Natural killer cell treated with Interleukin-12 subunit alpha and Interleukin-12 subunit beta and Interleukin-15 and Interleukin-18, amount 100 ng/mL, for 72 hours (primary cell): Measurements from ENCODE around the gene SRRM3. TPM values are rescaled to one million over a fixed set of nuclear protein-coding genes. Genes with fewer than 3 reads are reported as not detected.
A peak's percentile ranks its signal among the peaks of the same experiment; 100 is the strongest.

Experiments
- ATAC-seq, 2 donors: fragments of 150-1000 bp; cut with Tn5 transposase in 1 of 2; sonication (Bioruptor Pico), chemical (Tn5 transposase) in 1 of 2; 2 replicates each; pipeline ENCODE4 v1.10.0; 2021
- DNase-seq: peaks from one replicate; pipeline ENCODE4 v3.0.0; 2022; ENCODE audit warnings: low spot score
- H3K27ac Mint-ChIP-seq, 2 donors: 1 replicate in 1 of 2; 2 replicates in 1 of 2; pipeline ENCODE4 v1.8.0; 2022; ENCODE audit warnings: mixed read lengths in 2 of 2, mild to moderate bottlenecking in 1 of 2, moderate library complexity in 1 of 2
- H3K27me3 Mint-ChIP-seq, 2 donors: 1 replicate in 1 of 2; 2 replicates in 1 of 2; pipeline ENCODE4 v1.8.0; 2022; ENCODE audit warnings: mixed read lengths in 2 of 2
- H3K36me3 Mint-ChIP-seq: one replicate; pipeline ENCODE4 v1.8.0; 2022; ENCODE audit warnings: mixed read lengths
- H3K4me1 Mint-ChIP-seq, 2 donors: 1 replicate in 1 of 2; 2 replicates in 1 of 2; pipeline ENCODE4 v1.8.0; 2022; ENCODE audit warnings: low read depth in 2 of 2, mixed read lengths in 2 of 2, mild to moderate bottlenecking in 1 of 2
- H3K4me3 Mint-ChIP-seq: one replicate; pipeline ENCODE4 v1.8.0; 2022; ENCODE audit warnings: mixed read lengths
- H3K9me3 Mint-ChIP-seq: 2 replicates; pipeline ENCODE4 v1.8.0; 2022; ENCODE audit warnings: mixed read lengths
- total RNA-seq, 2 donors: library from RNA; stranded (reverse); gene quantifications; one replicate each; pipeline ENCODE4 v1.2.3, GENCODE V29; 2022

SRRM3 gene
- total RNA-seq, 2 donors from 2014 or later, result not detected

DNA sequence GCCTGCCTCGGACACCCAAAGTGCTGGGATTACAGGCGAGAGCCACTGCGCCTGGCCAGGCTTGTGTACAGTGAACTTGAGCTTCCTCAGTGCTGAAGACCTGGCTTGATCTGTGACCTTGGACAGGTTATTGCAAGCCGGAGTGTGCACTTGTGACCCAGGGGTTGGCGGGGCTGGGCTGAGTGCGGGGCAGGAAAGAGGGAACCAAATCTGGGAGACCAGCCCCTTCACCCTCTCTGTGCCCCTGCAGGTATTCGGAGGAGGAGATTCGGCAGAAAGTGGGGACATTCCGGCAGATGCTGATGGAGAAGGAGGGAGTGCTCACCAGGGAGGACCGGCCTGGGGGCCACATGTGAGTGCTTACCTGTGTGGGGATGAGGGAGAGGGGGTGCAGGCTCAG, 46.2 kb downstream of the SRRM3 start:
- Mint-ChIP-seq H3K27ac (no peak overlapping the region), H3K27me3 (peaks cover 0 to 4% of the 10 kb centered on the region in 2 donors), H3K36me3 (no peaks in the 10 kb centered on the region), H3K4me3 (no peak overlapping the region), H3K4me1 (no peaks in the 10 kb centered on the region), H3K9me3 (no peaks in the 10 kb centered on the region)
- ATAC-seq (no peak), DNase-seq (no peak)

- no peaks in the 10 kb centered on the region for H3K4me1 Mint-ChIP-seq
- H3K27ac Mint-ChIP-seq, result no peak overlapping the region
- no peaks in the 10 kb centered on the region for H3K9me3 Mint-ChIP-seq
- no peaks in the 10 kb centered on the region for H3K36me3 Mint-ChIP-seq
- no peak overlapping the region for H3K4me3 Mint-ChIP-seq
- peaks cover 1 to 5% of the 10 kb centered on the region in 2 donors for H3K27me3 Mint-ChIP-seq
- ATAC-seq (no peak), DNase-seq (no peak)
These were observed 50.3 kb downstream of the SRRM3 start for GRCh38 chr7:76252021-76252420.

DNA sequence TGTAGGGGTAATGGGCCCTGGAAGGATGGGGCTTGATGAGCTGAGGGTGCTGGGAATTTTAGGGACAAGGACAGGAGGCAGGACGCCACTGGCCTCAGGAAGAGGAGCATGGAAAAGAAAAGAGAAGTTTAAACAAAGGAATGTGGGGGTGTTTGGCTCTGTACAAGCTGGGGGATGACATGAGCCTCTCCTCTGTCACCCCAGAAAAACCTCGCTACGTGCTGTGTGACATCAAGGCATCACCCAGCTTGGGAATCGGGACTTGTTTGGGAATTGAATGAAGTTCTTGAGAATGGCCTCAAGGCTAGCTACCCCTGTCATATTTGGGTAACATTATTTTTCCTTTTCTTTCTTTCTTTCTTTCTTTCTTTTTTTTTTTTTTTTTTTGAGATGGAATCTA, 53.1 kb downstream of the SRRM3 start:
- H3K4me3 Mint-ChIP-seq, result no peak overlapping the region
- H3K36me3 Mint-ChIP-seq, result no peaks in the 10 kb centered on the region
- peaks cover 0 to 3% of the 10 kb centered on the region in 2 donors for H3K4me1 Mint-ChIP-seq
- no peak for DNase-seq
- no peak overlapping the region for H3K27ac Mint-ChIP-seq
- peaks cover 12% of the 10 kb centered on the region in 2 donors for H3K27me3 Mint-ChIP-seq
- no peak for ATAC-seq
- H3K9me3 Mint-ChIP-seq, result no peaks in the 10 kb centered on the region

DNA sequence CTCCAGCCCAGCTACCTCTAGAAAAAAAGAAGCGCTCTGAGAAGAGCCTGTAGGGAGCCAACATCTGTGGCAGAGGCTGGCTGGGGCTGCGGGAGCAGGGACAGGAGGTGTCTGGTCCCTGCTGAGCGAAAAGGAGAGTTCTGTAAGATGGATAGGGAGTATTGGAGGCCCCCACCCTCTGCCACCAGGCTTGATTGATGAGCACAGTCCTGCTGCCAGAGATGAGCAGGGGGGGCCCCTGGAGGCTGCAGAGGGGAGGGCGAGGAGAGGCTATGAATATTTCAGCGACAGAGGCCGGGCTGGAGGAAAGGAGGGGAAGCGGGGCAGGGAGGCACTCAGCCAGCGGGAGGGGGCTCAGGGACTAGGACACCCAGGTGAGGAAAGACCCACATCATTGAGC, 56.3 kb downstream of the SRRM3 start:
- no peak overlapping the region for H3K4me3 Mint-ChIP-seq
- H3K27ac Mint-ChIP-seq, result no peak overlapping the region
- ATAC-seq (no peak), DNase-seq (no peak)
- no peaks in the 10 kb centered on the region for H3K9me3 Mint-ChIP-seq
- H3K4me1 Mint-ChIP-seq, result peaks cover 0 to 8% of the 10 kb centered on the region in 2 donors
- H3K27me3 Mint-ChIP-seq, result peaks cover 12 to 17% of the 10 kb centered on the region in 2 donors
- H3K36me3 Mint-ChIP-seq, result no peaks in the 10 kb centered on the region

DNA sequence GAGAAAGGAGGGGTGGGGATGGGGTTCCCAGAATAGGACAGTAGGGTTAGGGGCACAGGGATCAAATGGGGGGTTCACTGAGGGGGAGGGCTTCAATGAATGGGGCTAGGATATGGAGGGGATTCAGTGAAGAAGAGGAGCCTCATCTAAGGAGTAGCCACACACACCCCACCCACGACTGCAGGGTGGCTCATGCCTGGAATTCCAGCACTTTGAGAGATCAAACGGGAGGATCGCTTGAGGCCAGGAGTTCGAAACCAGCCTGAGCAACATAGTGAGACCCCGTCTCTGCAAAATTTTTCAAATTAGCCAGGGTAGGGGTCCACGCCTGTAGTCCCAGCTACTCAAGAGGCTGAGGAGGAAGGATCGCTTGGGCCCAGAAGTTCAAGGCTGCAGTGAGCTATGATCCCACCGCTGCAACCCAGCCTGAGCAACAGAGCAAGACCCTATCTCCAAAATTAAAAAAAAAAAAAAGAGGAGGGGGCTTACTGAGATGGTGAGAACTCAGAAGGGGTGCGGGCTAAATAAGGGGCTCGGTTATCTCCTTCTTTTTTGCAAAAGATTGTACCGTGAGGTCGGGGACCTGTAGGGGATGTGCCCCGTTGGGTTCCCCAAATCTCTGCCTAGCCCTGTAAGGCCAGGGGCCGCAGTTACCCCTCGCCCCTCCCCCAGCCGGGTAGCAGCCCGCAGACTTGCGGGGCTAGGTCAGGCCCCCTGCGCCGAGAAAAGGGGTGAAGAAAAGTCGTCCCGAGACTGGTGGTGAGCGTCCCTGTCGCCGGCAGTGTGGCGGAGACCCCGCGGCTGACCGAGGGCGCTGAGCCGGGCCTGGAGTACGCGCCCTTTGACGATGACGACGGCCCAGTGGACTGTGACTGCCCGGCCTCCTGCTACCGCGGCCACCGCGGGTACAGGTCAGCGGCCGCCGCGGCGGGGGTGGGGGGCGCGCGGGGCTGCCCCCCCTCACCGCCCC, 57.7 kb downstream of the SRRM3 start:
- H3K27ac Mint-ChIP-seq, result no peak overlapping the region
- no peaks in the 10 kb centered on the region for H3K36me3 Mint-ChIP-seq
- H3K27me3 Mint-ChIP-seq, result peaks cover 12 to 17% of the 10 kb centered on the region in 2 donors
- no peak for ATAC-seq
- DNase-seq, result no peak
- H3K9me3 Mint-ChIP-seq, result no peaks in the 10 kb centered on the region
- H3K4me1 Mint-ChIP-seq, result peaks cover 0 to 8% of the 10 kb centered on the region in 2 donors
- peak overlapping the region; percentile 24 for H3K4me3 Mint-ChIP-seq

DNA sequence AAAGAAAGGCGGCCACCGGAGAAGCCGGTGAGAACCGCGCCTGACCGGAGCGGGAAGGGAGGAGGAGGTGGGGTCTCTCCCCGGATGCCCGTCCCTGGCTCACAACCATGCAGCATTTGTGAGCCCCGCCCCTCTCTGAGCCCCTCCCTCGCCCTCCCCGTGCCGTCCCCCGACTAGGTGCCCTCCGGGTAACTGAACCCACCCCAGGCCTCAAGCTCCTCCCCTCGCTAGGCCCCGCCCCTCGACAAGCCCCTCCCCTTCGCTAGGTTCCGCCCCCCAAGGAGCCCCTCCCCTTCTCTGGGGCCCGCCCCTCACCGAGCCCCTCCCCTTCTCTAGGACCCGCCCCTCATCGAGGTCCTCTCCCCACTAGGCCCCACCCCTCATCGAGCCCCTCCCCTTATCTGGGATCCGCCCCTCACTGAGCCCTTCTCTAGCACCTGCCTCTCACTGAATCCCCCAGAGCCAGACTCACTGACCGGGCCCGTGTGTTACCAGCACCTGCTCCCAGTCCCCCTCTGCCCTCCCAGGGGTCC, 58.5 kb downstream of the SRRM3 start:
- Mint-ChIP-seq H3K4me1 (peaks cover 0 to 8% of the 10 kb centered on the region in 2 donors), H3K9me3 (no peaks in the 10 kb centered on the region), H3K36me3 (no peaks in the 10 kb centered on the region), H3K27ac (no peak overlapping the region), H3K27me3 (peaks cover 12 to 17% of the 10 kb centered on the region in 2 donors), H3K4me3 (no peak overlapping the region)
- ATAC-seq, result peak; percentile 76 to 88
- no peak for DNase-seq

GRCh38 chr7:76261329-76261728, 59.6 kb downstream of the SRRM3 start:
- DNase-seq (no peak), ATAC-seq (no peak)
- Mint-ChIP-seq H3K4me3 (no peak overlapping the region), H3K9me3 (no peaks in the 10 kb centered on the region), H3K27me3 (peaks cover 7 to 17% of the 10 kb centered on the region in 2 donors), H3K27ac (no peak overlapping the region), H3K4me1 (peaks cover 0 to 8% of the 10 kb centered on the region in 2 donors), H3K36me3 (no peaks in the 10 kb centered on the region)

GRCh38 chr7:76261931-76262330, 60.2 kb downstream of the SRRM3 start:
- Mint-ChIP-seq H3K4me1 (peaks cover 0 to 8% of the 10 kb centered on the region in 2 donors), H3K36me3 (no peaks in the 10 kb centered on the region), H3K9me3 (no peaks in the 10 kb centered on the region), H3K4me3 (no peak overlapping the region), H3K27ac (no peak overlapping the region), H3K27me3 (peaks cover 7 to 16% of the 10 kb centered on the region in 2 donors)
- ATAC-seq (no peak), DNase-seq (no peak)

DNA sequence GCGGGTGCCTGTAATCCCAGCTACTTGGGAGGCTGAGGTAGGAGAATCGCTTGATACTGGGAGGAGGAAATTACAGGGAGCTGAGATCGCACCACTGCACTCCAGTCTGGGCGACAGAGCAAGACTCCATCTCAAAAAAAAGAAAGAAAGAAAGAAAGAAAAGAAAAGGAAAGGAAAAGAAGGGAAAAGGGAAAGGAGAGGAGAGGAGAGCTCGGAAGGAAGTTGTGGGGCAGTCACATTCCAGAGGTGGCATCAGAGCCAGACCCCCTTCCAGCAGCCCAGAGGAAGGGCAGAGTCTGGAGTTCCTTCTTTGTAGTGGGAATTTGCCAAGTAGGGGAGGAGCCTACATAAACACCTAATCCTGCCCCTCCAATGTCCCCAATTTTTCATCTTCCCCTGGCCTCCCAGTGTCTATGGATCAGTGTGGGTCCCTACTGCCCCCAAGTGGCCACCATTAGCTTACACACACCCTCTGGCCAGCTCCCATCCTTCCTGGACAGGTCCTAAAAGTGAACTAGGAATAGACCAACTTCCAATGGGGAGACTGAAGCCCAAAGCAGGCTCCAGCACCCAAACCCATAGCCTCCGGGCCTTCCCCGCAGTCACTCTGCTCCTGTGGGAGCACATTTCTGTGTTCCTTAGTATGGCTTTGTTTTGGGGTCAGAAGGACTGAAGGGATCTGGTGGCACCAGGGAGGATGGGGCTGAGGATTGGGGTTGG, 61.1 kb downstream of the SRRM3 start:
- Mint-ChIP-seq H3K9me3 (no peaks in the 10 kb centered on the region), H3K4me3 (no peak overlapping the region), H3K27ac (no peak overlapping the region), H3K4me1 (peaks cover 0 to 8% of the 10 kb centered on the region in 2 donors), H3K27me3 (peaks cover 3 to 12% of the 10 kb centered on the region in 2 donors), H3K36me3 (no peaks in the 10 kb centered on the region)
- ATAC-seq (peak; percentile 52 to 53), DNase-seq (peak; percentile 59)

DNA sequence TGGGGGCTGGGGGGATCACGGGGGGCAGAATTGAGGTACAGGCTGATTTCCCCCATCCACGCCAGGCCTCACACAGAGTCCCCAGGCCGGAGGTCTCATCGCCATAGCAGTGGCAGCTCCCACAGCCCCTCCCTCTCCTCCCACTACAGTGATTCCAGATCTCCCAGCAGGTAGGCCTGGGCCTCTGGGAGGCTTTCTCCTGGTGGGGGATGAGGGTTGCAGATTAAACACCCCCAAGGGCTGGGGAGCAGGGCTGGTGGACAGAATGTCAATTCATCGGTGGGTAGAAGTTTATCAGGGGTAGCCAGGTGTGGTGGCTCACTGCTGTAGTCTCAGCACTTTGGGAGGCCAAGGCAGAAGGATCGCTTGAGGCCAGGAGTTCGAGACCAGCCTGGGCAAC, 63.6 kb downstream of the SRRM3 start:
- DNase-seq (peak; percentile 53), ATAC-seq (no peak)
- Mint-ChIP-seq H3K36me3 (no peaks in the 10 kb centered on the region), H3K4me1 (peaks cover 0 to 7% of the 10 kb centered on the region in 2 donors), H3K4me3 (no peak overlapping the region), H3K27me3 (peaks cover 0 to 12% of the 10 kb centered on the region in 2 donors), H3K27ac (no peak overlapping the region), H3K9me3 (no peaks in the 10 kb centered on the region)

DNA sequence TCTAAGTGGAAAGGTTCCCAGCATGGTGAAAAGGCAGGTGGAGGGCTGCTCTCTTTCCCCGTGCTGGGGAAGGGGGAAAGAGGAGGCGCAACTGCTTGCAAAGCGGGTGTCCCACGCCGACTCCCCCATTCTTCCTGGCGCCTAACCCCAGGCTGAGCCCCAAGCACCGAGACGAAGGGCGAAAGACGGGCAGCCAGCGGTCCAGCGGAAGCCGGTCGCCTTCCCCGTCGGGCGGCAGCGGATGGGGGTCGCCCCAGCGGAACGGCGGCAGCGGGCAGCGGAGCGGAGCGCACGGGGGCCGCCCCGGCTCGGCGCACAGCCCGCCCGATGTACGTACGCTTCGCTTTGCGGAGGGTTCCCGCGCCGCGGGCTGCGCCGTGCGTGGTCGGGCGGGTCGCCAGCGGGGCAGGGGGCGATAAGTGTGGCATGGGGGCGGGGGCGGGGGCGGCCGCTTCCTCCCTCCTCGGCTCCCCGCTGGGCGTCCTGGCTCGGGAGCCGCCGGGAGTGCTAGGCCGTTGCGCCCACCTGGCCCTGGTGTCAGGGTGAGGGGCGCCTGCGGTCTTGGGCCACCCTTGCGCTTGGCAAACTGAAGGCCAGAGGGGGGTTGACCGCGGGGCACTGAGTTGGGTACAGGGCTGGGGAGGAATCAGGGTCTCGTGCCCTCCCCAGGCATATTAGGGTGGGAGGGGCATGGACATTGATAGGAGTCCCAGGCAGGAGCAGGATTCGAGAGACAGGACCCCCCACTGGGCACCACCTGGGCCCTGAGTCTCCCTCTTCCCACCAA, 65.6 kb downstream of the SRRM3 start:
- H3K4me3 Mint-ChIP-seq, result no peak overlapping the region

DNA sequence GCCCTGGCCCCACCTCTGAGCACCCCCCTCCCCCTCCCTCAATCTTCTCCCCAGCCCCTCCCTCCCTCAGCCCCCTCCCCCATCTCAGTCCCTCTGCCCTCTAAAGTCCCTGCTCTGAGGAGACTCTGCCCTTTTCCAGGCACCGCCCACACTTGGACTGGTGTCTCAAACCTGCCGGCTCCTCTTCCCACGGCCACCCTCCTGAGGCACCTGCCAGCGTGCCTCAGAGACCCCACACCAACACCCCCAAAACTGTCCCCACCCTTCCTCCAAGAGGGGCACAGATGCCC, 66.1 kb downstream of the SRRM3 start:
- no peak for DNase-seq
- Mint-ChIP-seq H3K27ac (no peak overlapping the region), H3K27me3 (peaks cover 0 to 8% of the 10 kb centered on the region in 2 donors), H3K4me3 (no peak overlapping the region), H3K4me1 (peaks cover 0 to 3% of the 10 kb centered on the region in 2 donors), H3K9me3 (no peaks in the 10 kb centered on the region), H3K36me3 (no peaks in the 10 kb centered on the region)
- no peak for ATAC-seq

More for the DNA sequence above, 65.6 kb downstream of the SRRM3 start:
- Mint-ChIP-seq H3K9me3 (no peaks in the 10 kb centered on the region), H3K4me1 (peaks cover 0 to 3% of the 10 kb centered on the region in 2 donors), H3K27ac (no peak overlapping the region), H3K27me3 (peaks cover 0 to 7% of the 10 kb centered on the region in 2 donors), H3K36me3 (no peaks in the 10 kb centered on the region)
- ATAC-seq (peak in 1 of 2 donors; percentile 2), DNase-seq (no peak)

GRCh38 chr7:76268376-76268775, 66.7 kb downstream of the SRRM3 start:
- Mint-ChIP-seq H3K36me3 (no peaks in the 10 kb centered on the region), H3K27ac (no peak overlapping the region), H3K9me3 (no peaks in the 10 kb centered on the region), H3K4me3 (no peak overlapping the region), H3K27me3 (peaks cover 5 to 11% of the 10 kb centered on the region in 2 donors), H3K4me1 (peaks cover 5 to 6% of the 10 kb centered on the region in 2 donors)
- ATAC-seq (peak in 1 of 2 donors; percentile 15), DNase-seq (no peak)
